ENCODE measurements around the gene ALKBH8.

DNA sequence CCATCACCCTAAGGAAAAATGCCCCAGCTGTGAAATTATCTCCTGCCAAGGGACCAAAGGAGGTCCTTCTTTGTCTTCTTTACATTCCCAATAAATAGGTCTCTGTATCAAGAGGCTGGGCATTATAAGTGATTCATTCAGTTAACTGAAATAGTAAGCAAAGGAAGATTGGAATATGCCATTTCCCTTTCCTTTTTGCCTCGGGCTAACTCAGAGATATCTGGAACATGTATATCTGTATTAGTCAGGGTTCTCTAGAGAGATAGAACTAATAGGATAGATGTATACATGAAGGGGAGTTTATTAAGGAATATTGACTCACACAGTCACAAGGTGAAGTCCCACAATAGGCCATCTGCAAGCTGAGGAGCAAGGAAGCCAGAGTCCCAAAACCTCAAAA lies 92.6 kb downstream of the ALKBH8 start:
- TF ChIP-seq, protein P1, sequence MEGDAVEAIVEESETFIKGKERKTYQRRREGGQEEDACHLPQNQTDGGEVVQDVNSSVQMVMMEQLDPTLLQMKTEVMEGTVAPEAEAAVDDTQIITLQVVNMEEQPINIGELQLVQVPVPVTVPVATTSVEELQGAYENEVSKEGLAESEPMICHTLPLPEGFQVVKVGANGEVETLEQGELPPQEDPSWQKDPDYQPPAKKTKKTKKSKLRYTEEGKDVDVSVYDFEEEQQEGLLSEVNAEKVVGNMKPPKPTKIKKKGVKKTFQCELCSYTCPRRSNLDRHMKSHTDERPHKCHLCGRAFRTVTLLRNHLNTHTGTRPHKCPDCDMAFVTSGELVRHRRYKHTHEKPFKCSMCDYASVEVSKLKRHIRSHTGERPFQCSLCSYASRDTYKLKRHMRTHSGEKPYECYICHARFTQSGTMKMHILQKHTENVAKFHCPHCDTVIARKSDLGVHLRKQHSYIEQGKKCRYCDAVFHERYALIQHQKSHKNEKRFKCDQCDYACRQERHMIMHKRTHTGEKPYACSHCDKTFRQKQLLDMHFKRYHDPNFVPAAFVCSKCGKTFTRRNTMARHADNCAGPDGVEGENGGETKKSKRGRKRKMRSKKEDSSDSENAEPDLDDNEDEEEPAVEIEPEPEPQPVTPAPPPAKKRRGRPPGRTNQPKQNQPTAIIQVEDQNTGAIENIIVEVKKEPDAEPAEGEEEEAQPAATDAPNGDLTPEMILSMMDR (IDR thresholded peaks at IDR 0.05; ENCODE audit: low read depth, low read length), result no peak
- no peak for TF ChIP-seq EZH2phosphoT487 (IDR thresholded peaks at IDR 0.05; ENCODE audit: low read depth)

Data from OCI-LY3 (cell line).